Measurements from ENCODE around the gene KIF5B. TPM values are rescaled to one million over a fixed set of nuclear protein-coding genes. Genes with fewer than 3 reads are reported as not detected.

Gene KIF5B
- total and polyA plus RNA-seq, 10 of the 15 experiments (the other 5 are each of a cell fraction or from before 2014, with no cell fraction given): 14.7 to 47.4 (median 33.1) TPM

- TF ChIP-seq ZNF274 (IDR thresholded peaks at IDR 0.05; ENCODE audit: insufficient read depth, insufficient read length) (no peak), SRF (IDR thresholded peaks at IDR 0.05; ENCODE audit: low read depth in 2 of 2, low read length in 2 of 2) (no peak), HDGF (IDR thresholded peaks at IDR 0.05) (no peak), ZNF217 (IDR thresholded peaks at IDR 0.05) (no peak), NKRF (conservative IDR thresholded peaks at IDR 0.05) (no peak), TCF7 (IDR thresholded peaks at IDR 0.05; ENCODE audit: borderline replicate concordance) (no peak), ZNF622 (IDR thresholded peaks at IDR 0.05) (no peak), RCOR1 (conservative IDR thresholded peaks at IDR 0.05; ENCODE audit: low read depth, low read length) (no peak), CBFB (IDR thresholded peaks at IDR 0.05; ENCODE audit: low read depth) (no peak), KLF5 (IDR thresholded peaks at IDR 0.05; ENCODE audit: partially characterized antibody) (no peak)
These were observed 27.5 kb downstream of the KIF5B start (continued) for GRCh38 chr10:32028710-32029109.

GRCh38 chr10:32023264-32023663 is 33.0 kb downstream of the KIF5B start:
- Histone ChIP-seq H3K9ac (ENCODE audit: control insufficient read depth, insufficient read depth, low read length) (no peak overlapping the region), H3K36me3 (ENCODE audit: control insufficient read depth in 2 of 2, insufficient read depth in 2 of 2, low read length in 1 of 2) (peaks cover 4 to 42% of the 10 kb centered on the region in 2 experiments), H4K20me1 (ENCODE audit: control insufficient read depth, insufficient read depth) (no peaks in the 10 kb centered on the region), H3K79me2 (ENCODE audit: control insufficient read depth, insufficient read depth, low read length) (no peaks in the 10 kb centered on the region; the same call in 1 of the 2 replicates), H3K9me3 (replicated peaks; ENCODE audit: control insufficient read depth, insufficient read depth, low read length) (no peaks in the 10 kb centered on the region), H3K27ac (ENCODE audit: control insufficient read depth, insufficient read depth) (no peak overlapping the region), H2AFZ (ENCODE audit: control insufficient read depth, low read depth, low read length) (no peak overlapping the region), H3K4me1 (ENCODE audit: control insufficient read depth, insufficient read depth, low read length) (peaks cover 3% of the 10 kb centered on the region; the same call in 1 of the 2 replicates), H3K27me3 (replicated peaks in 1 of 2; ENCODE audit: control insufficient read depth in 2 of 2, insufficient read depth in 2 of 2, low read length in 1 of 2) (no peaks in the 10 kb centered on the region), H3K4me2 (ENCODE audit: control insufficient read depth, insufficient read depth) (no peak overlapping the region), H3K4me3 (no peak overlapping the region)
- DNase-seq (ENCODE audit: low read depth, low spot score) (no peak), ATAC-seq (peak; percentile 55), FAIRE-seq (no peak)
- ChIA-PET RAD21 (ENCODE audit: unreplicated experiment) (interaction anchor here (1.0 to 2.5 kb wide), 5 partner anchors 16 to 162 kb away, joined by 3 to 15 read pairs (median 3); partner anchors contain the start of gene KIF5B), CTCF (interaction anchor here (0.5 to 1.2 kb wide), 5 partner anchors 12 to 355 kb away, joined by 3 to 10 read pairs (median 3); no protein-coding TSS in a partner anchor), SMC1A (ENCODE audit: uncharacterized antibody, unreplicated experiment) (interaction anchor here (0.7 to 1.7 kb wide), 9 partner anchors 9 to 264 kb away, joined by 3 to 9 read pairs (median 3); no protein-coding TSS in a partner anchor), POLR2A (interaction anchor here (0.6 to 0.9 kb wide), 2 partner anchors 17 to 94 kb away, joined by 3 read pairs; no protein-coding TSS in a partner anchor)
- WGBS (ENCODE audit: insufficient coverage, insufficient replicate concordance, low lambda C conversion rate, missing lambda C conversion rate): 27% methylated on average over 1 of the region's 1 CpG
- BruUV-seq (replicated peaks): no TSS peak
- intact Hi-C loops (cut with micrococcal nuclease; ENCODE audit: unreplicated experiment) (no loop called here), in situ Hi-C loops (cut with MboI) (no loop called here)
- no peak for TF ChIP-seq NR2F1 (conservative IDR thresholded peaks at IDR 0.05)
- TF ChIP-seq CHD1 (IDR thresholded peaks at IDR 0.05; ENCODE audit: low read depth, low read length): no peak
- TF ChIP-seq IKZF2 (IDR thresholded peaks at IDR 0.05): peak in 1 of 2 experiments; percentile 41; a peak in 2 of 4 replicates
- TF ChIP-seq RELA (IDR thresholded peaks at IDR 0.05; ENCODE audit: borderline replicate concordance, partially characterized antibody): no peak
- TF ChIP-seq NR2C1 (IDR thresholded peaks at IDR 0.05): no peak
- no peak for TF ChIP-seq HSF1 (IDR thresholded peaks at IDR 0.05; ENCODE audit: low read depth, low read length)
- no peak for TF ChIP-seq SUZ12 (IDR thresholded peaks at IDR 0.05; ENCODE audit: unreplicated experiment)
- no peak for TF ChIP-seq TCF3 (IDR thresholded peaks at IDR 0.05; ENCODE audit: borderline replicate concordance, insufficient read depth, low read depth, low read length)
- TF ChIP-seq MYB (IDR thresholded peaks at IDR 0.05; ENCODE audit: borderline replicate concordance, low read depth, low read length): no peak
- 0 out of 2 replicates have a peak, but pooled peaks have one; percentile 38 for TF ChIP-seq MTA2 (IDR thresholded peaks at IDR 0.05; ENCODE audit: low read depth)
- TF ChIP-seq USF2 (IDR thresholded peaks at IDR 0.05; ENCODE audit: borderline replicate concordance, low read depth, low read length): no peak

All from GM12878 (cell line).